ENCODE measurements around the gene CUX1. TPM values are rescaled to one million over a fixed set of nuclear protein-coding genes. Genes with fewer than 3 reads are reported as not detected.

CUX1 gene
- total RNA-seq, 8 experiments from 2014 or later = 9.2 to 52.7 (median 24.2) TPM

- WGBS, 10 experiments = 60 to 100% (median 100%) methylated on average over 1 to 6 of the region's 6 CpGs; no CpG with 5 or more reads in 3 of the 10 experiments
- no peak for ATAC-seq (replicated peaks in 6 of 8)
These were observed 385.1 kb downstream of the CUX1 start for GRCh38 chr7:102202556-102202955.

DNA sequence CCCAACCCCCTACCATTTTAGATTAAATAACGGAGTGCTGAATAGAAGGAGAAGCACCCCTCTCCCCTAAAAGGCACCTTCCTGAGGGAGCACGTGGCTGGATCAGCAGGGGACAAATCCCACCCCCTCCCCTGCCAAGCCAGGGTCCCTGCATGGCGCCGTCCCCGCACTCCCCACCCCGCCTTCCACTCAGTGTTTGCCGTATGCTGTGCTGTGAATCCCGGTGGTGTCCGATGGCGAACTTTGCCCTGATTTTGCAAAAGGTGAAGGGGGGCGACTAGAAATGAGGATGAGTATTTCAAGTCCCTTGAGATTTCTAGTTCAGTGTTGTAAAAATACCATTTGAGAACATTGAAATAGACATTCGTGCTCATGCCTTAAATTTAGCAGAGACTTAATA is 385.8 kb downstream of the CUX1 start:
- no peak for ATAC-seq (replicated peaks in 6 of 8)
- 83 to 100% (median 97%) methylated on average over 1 to 3 of the region's 12 CpGs; no CpG with 5 or more reads in 4 of the 10 experiments for WGBS, 10 experiments
- H3K27ac ChIP-seq = no peak overlapping the region
- no peak overlapping the region for H3K4me3 ChIP-seq
- in situ Hi-C loops (cut with MboI; ENCODE audit: low pct_unique_long_range_greater_than_20kb in 2 of 9, low sequenced_read_pairs in 9 of 9, unreplicated experiment in 9 of 9) = no loop called here
- peaks cover 0 to 7% of the 10 kb centered on the region in 2 donors for H3K4me1 ChIP-seq (replicated peaks in 1 of 2)

More at GRCh38 chr7:102202556-102202955, 385.1 kb downstream of the CUX1 start:
- H3K27ac ChIP-seq = no peak overlapping the region
- in situ Hi-C loops (cut with MboI; ENCODE audit: low pct_unique_long_range_greater_than_20kb in 2 of 9, low sequenced_read_pairs in 9 of 9, unreplicated experiment in 9 of 9) = no loop called here
- peaks cover 0 to 7% of the 10 kb centered on the region in 2 donors for H3K4me1 ChIP-seq (replicated peaks in 1 of 2)
- no peak overlapping the region for H3K4me3 ChIP-seq

- no peak for ATAC-seq (replicated peaks in 6 of 8)
- WGBS, 10 experiments = 93 to 100% (median 99%) methylated on average over 2 to 7 of the region's 16 CpGs; no CpG with 5 or more reads in 6 of the 10 experiments
- peaks cover 5 to 7% of the 10 kb centered on the region in 2 donors for H3K4me1 ChIP-seq (replicated peaks in 1 of 2)
- in situ Hi-C loops (cut with MboI; ENCODE audit: low pct_unique_long_range_greater_than_20kb in 2 of 9, low sequenced_read_pairs in 9 of 9, unreplicated experiment in 9 of 9) = no loop called here
- no peak overlapping the region for H3K4me3 ChIP-seq
- no peak overlapping the region for H3K27ac ChIP-seq
These were observed 386.8 kb downstream of the CUX1 start for GRCh38 chr7:102204212-102204611.

GRCh38 chr7:102205915-102206314 is 388.5 kb downstream of the CUX1 start:
- no peak overlapping the region for H3K27ac ChIP-seq
- no peak overlapping the region for H3K4me3 ChIP-seq
- in situ Hi-C loops (cut with MboI; ENCODE audit: low pct_unique_long_range_greater_than_20kb in 2 of 9, low sequenced_read_pairs in 9 of 9, unreplicated experiment in 9 of 9) = no loop called here
- peaks cover 5 to 7% of the 10 kb centered on the region in 2 donors for H3K4me1 ChIP-seq (replicated peaks in 1 of 2)
- 81 to 100% (median 92%) methylated on average over 3 to 12 of the region's 15 CpGs; no CpG with 5 or more reads in 2 of the 10 experiments for WGBS, 10 experiments
- ATAC-seq (replicated peaks in 6 of 8) = no peak

DNA sequence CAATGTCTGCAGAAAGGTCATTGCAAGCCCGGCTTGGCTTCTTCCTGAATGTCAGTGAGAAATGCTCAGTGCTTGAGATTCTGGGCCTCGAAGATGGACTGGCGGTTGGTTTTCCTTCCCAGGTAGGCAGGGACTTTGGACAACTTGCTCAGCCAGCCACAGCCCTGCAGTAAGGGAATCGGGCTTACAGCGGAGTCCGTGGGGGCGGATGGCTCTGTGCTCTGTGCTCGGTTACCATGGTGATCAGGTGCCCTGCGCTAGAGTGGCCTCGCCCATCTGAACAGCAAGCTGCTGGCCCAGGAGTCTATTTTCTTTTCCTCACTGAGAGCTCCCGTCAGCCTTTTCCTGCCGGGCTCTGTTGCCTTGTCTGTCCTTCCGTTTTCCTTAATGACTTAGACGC is 391.4 kb downstream of the CUX1 start:
- WGBS, 10 experiments = 71 to 100% (median 83%) methylated on average over 1 to 9 of the region's 14 CpGs; no CpG with 5 or more reads in 3 of the 10 experiments
- peak in 5 of 8 experiments; percentile 68 to 92 (median 82) for ATAC-seq (replicated peaks in 6 of 8)
- Histone ChIP-seq H3K4me1 (replicated peaks in 1 of 2) (peaks cover 5 to 7% of the 10 kb centered on the region in 2 donors), H3K4me3 (no peak overlapping the region), H3K27ac (no peak overlapping the region)
- in situ Hi-C loops (cut with MboI; ENCODE audit: low pct_unique_long_range_greater_than_20kb in 2 of 9, low sequenced_read_pairs in 9 of 9, unreplicated experiment in 9 of 9) = no loop called here

DNA sequence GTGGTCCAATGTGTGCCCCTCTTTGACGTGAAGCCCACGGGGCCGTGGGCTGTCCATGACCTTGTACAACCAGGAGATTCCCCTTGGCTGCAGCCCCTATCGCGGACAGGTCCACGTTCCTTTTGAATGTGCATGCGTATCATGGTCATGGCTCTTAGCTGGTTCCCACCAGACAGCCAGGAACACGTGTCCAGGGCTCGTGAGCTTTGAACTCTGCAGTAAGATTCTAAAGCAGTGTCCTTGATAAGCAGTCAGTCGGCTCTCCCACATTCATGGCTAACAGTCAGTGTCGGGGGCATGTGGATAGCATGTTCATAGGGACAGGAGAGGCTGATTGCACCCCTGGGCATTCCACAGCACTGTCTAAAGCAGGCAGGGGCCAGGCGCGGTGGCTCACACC is 393.4 kb downstream of the CUX1 start:
- 80 to 100% (median 88%) methylated on average over 1 to 13 of the region's 13 CpGs; no CpG with 5 or more reads in 3 of the 10 experiments for WGBS, 10 experiments
- H3K4me1 ChIP-seq (replicated peaks in 1 of 2) = peaks cover 5 to 17% of the 10 kb centered on the region in 2 donors
- no peak overlapping the region for H3K27ac ChIP-seq
- in situ Hi-C loops (cut with MboI; ENCODE audit: low pct_unique_long_range_greater_than_20kb in 2 of 9, low sequenced_read_pairs in 9 of 9, unreplicated experiment in 9 of 9) = no loop called here
- no peak overlapping the region for H3K4me3 ChIP-seq
- no peak for ATAC-seq (replicated peaks in 6 of 8)

DNA sequence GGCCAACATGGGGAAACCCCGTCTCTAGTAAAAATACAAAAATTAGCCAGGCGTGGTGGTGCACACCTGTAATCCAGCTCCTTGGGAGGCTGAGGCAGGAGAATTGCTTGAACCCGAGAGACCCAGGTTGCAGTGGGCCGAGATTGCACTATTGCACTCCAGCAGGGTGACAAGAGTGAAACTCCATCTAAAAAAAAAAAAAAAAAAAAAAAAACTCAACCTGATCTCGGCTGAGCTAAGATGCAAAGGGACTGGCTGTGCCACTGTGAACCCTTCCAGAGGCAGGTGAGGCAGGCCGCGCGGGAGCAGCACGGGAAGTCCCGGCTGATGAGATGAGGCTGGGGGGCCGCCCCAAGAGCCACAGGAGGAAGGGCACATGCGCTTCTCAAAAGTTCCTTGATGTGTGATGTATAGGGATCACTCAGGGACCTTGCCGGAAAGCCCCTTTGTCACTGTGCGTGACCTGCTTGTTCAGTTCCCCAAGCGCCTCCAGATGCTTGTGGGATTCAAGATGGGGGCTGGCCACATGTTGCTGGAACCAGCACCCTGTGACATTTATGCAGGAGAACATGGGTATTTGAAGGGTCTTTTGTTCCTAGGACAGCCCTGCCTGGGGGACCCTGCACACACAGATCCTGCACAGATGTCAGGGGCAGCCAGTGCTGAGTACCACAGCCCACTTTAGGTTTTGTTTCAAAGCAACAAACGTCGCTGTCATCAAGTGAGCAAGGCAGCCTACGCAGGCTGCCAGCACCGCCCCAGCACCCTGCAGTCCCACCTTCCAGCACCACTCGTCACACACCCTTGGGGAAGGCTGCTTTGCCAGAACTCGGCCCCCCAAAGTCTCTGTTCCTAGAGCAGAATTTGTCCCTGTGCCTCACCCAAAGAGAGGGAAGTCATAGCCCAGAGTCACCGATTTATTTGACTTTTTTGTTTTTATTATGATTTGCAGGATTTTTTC is 394.4 kb downstream of the CUX1 start:
- 73 to 100% (median 95%) methylated on average over 1 to 16 of the region's 22 CpGs; no CpG with 5 or more reads in 1 of the 10 experiments for WGBS, 10 experiments

GRCh38 chr7:102214477-102215072 is 397.1 kb downstream of the CUX1 start:
- no peak for ATAC-seq (replicated peaks in 6 of 8)
- no peak overlapping the region for H3K4me3 ChIP-seq
- no peak overlapping the region for H3K27ac ChIP-seq
- peaks cover 0 to 15% of the 10 kb centered on the region in 2 donors for H3K4me1 ChIP-seq (replicated peaks in 1 of 2)
- 50 to 100% (median 80%) methylated on average over 1 to 4 of the region's 15 CpGs; no CpG with 5 or more reads in 5 of the 10 experiments for WGBS, 10 experiments
- in situ Hi-C loops (cut with MboI; ENCODE audit: low pct_unique_long_range_greater_than_20kb in 2 of 9, low sequenced_read_pairs in 9 of 9, unreplicated experiment in 9 of 9) = no loop called here

More for the DNA sequence above, 394.4 kb downstream of the CUX1 start:
- Histone ChIP-seq H3K4me3 (no peak overlapping the region), H3K27ac (no peak overlapping the region), H3K4me1 (replicated peaks in 1 of 2) (peaks cover 5 to 20% of the 10 kb centered on the region in 2 donors)
- in situ Hi-C loops (cut with MboI; ENCODE audit: low pct_unique_long_range_greater_than_20kb in 2 of 9, low sequenced_read_pairs in 9 of 9, unreplicated experiment in 9 of 9) = no loop called here
- no peak for ATAC-seq (replicated peaks in 6 of 8)

DNA sequence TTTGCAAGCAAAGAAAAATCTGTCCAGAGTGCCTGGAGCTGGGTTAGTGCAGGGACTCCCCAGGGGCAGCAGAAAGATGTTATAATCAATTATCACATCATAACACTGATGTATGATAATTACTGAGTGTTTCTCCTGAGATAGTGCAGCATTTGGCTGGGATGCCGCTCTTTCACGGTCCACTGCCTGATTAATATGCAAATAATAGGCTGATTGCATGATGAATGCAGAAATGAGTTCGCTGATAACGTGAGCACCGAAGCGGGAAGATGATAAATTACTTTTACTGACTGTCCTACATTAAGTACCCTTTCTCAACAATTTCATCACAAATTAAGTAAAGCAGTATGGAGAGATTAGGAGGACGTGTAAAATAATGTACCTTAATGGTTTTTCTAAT is 397.8 kb downstream of the CUX1 start:
- in situ Hi-C loops (cut with MboI; ENCODE audit: low pct_unique_long_range_greater_than_20kb in 2 of 9, low sequenced_read_pairs in 9 of 9, unreplicated experiment in 9 of 9) = no loop called here
- peak in 5 of 8 experiments; percentile 22 to 83 (median 60) for ATAC-seq (replicated peaks in 6 of 8)
- no peak overlapping the region for H3K27ac ChIP-seq
- H3K4me3 ChIP-seq = no peak overlapping the region
- peaks cover 0 to 15% of the 10 kb centered on the region in 2 donors for H3K4me1 ChIP-seq (replicated peaks in 1 of 2)
- WGBS, 10 experiments = 0 to 100% (median 52%) methylated on average over 1 to 7 of the region's 7 CpGs; no CpG with 5 or more reads in 2 of the 10 experiments

- peak in 2 of 8 experiments; percentile 18 to 44 for ATAC-seq (replicated peaks in 6 of 8)
- Histone ChIP-seq H3K4me1 (replicated peaks in 1 of 2) (peaks cover 0 to 15% of the 10 kb centered on the region in 2 donors), H3K27ac (no peak overlapping the region), H3K4me3 (no peak overlapping the region)
- 73 to 100% (median 91%) methylated on average over 1 to 6 of the region's 11 CpGs; no CpG with 5 or more reads in 7 of the 10 experiments for WGBS, 10 experiments
- in situ Hi-C loops (cut with MboI; ENCODE audit: low pct_unique_long_range_greater_than_20kb in 2 of 9, low sequenced_read_pairs in 9 of 9, unreplicated experiment in 9 of 9) = no loop called here
These were observed 398.3 kb downstream of the CUX1 start for GRCh38 chr7:102215711-102216110.

GRCh38 chr7:102216573-102217314 is 399.3 kb downstream of the CUX1 start:
- H3K4me3 ChIP-seq = no peak overlapping the region
- H3K4me1 ChIP-seq (replicated peaks in 1 of 2) = peaks cover 0 to 15% of the 10 kb centered on the region in 2 donors
- in situ Hi-C loops (cut with MboI; ENCODE audit: low pct_unique_long_range_greater_than_20kb in 2 of 9, low sequenced_read_pairs in 9 of 9, unreplicated experiment in 9 of 9) = no loop called here
- H3K27ac ChIP-seq = no peak overlapping the region
- peak in 1 of 8 experiments; percentile 17 for ATAC-seq (replicated peaks in 6 of 8)
- WGBS, 10 experiments = 40 to 100% (median 87%) methylated on average over 1 to 6 of the region's 8 CpGs; no CpG with 5 or more reads in 2 of the 10 experiments

DNA sequence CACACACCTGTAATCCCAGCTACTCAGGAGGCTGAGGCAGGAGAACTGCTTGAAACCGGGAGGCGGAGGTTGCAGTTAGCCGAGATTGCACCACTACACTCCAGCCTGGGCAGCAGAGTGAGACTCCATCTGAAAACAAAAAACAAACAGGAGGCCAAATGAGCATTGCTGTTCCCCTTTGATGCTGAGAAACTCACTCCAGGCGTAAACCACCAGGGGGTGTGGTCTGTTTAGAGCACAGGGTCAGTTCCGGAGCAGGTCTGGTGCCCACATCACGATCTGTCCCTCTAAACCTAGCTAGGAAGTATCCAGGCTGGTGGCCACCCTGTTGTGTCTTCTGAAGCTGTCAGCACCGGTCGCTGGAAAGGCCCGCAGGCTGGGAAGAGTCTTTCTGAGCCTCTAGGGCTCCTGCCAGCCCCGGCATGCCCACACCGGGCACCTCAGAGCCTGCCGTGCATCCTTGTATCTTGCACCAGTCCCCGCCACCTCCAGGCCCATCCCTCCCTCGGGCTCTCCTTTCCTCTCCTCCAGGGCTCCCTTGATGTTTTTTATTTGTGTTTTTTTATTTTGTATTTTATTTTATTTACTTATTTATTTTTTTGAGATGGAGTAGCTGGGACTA is 402.9 kb downstream of the CUX1 start:
- H3K4me3 ChIP-seq = no peak overlapping the region
- ATAC-seq (replicated peaks in 6 of 8) = no peak
- in situ Hi-C loops (cut with MboI; ENCODE audit: low pct_unique_long_range_greater_than_20kb in 2 of 9, low sequenced_read_pairs in 9 of 9, unreplicated experiment in 9 of 9) = no loop called here
- 90 to 100% (median 96%) methylated on average over 1 to 8 of the region's 14 CpGs; no CpG with 5 or more reads in 3 of the 10 experiments for WGBS, 10 experiments
- peaks cover 0 to 9% of the 10 kb centered on the region in 2 donors for H3K4me1 ChIP-seq (replicated peaks in 1 of 2)
- H3K27ac ChIP-seq = no peak overlapping the region

Data from motor neuron (in vitro differentiated cells).